ENCODE results near the gene SCML1. TPM values are rescaled to one million over a fixed set of nuclear protein-coding genes. Genes with fewer than 3 reads are reported as not detected.

The SCML1 gene
- total RNA-seq, 2 experiments from 2014 or later: 5.3 to 6.1 TPM

DNA sequence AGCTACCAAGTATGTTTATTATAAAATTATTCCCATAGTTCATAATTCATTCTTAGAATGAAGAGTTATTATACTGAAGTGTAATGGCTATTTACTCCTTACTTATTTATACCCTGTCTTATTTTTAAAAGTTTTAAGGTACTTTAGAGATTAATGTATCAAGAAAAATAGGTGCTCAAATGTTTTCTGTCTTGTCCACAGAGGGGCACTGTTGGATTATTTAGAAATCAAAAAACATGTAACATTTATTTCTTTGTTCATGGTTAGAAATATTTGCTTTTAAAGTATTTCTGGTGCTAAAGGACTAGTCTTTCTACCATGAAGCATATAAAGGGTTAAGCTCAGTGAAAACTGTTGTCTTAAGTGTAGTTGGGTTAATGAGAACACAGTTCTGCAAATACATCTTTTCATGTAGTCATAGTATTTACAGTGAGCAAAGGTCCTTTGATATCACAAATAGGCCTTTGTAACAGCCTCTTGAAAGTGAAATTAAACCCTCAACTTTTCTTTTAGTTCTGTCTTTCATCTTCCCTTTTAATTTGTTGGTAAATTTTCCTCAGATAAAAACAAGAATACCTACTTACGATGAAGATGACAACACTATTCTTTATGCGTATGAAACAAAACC is 7.7 kb downstream of the SCML1 start:
- CTCF ChIA-PET: no interaction called here
- POLR2A ChIA-PET: no interaction called here
- H3K4me1 Mint-ChIP-seq: peaks cover 5% of the 10 kb centered on the region

DNA sequence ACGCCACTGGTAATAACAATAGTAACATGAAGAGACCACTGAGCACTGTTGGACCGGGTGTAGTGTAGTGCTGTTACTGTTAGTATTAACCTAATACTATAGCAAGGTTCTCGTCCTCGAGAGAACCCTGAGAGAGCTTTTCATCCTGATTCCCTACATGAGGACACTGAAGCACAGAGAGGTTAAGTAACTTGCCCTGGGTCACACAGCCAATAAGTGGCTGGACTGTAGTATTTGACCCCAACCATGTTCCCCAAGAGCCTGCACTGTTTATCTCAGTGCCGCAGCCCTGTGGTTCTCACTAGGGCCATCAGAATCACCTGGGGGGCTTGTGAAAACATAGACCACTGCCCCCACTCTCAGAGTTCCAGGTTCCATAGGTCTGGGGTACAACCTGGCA is 10.4 kb downstream of the SCML1 start:
- Mint-ChIP-seq H3K27ac (no peak overlapping the region), H3K4me1 (no peaks in the 10 kb centered on the region), H3K36me3 (ENCODE audit: low read depth) (peaks cover 5% of the 10 kb centered on the region), H3K9me3 (no peaks in the 10 kb centered on the region), H3K27me3 (peaks cover 6% of the 10 kb centered on the region), H3K4me3 (no peak overlapping the region)
- ChIA-PET POLR2A (no interaction called here), CTCF (no interaction called here)
- no peak for DNase-seq

More for the DNA sequence above, 7.7 kb downstream of the SCML1 start:
- Mint-ChIP-seq H3K9me3 (no peaks in the 10 kb centered on the region), H3K27me3 (peaks cover 23% of the 10 kb centered on the region), H3K4me3 (no peak overlapping the region), H3K36me3 (ENCODE audit: low read depth) (no peaks in the 10 kb centered on the region), H3K27ac (no peak overlapping the region)
- no peak for DNase-seq

DNA sequence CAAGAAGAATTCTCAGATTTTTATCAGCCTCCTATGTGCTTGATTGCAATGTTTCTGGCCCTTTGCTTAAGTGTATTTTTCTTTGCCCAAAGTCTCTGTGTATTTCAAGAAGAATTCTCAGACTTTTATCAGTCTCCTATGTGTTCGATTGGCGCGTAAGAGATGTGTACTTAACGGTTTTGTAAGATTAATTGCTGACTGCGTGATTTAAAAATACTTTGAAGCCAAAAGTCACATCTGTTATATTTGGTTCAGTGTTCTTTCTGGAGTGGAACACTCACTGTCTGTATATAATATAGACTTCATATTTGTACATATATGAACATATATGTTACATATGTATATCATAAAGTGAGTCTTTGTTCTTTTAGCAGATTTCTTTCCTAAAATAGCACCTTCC is 11.4 kb downstream of the SCML1 start:
- POLR2A ChIA-PET: no interaction called here
- CTCF ChIA-PET: no interaction called here
- peaks cover 5% of the 10 kb centered on the region for H3K36me3 Mint-ChIP-seq (ENCODE audit: low read depth)
- H3K27me3 Mint-ChIP-seq: peaks cover 1% of the 10 kb centered on the region
- no peaks in the 10 kb centered on the region for H3K4me1 Mint-ChIP-seq
- no peaks in the 10 kb centered on the region for H3K9me3 Mint-ChIP-seq
- DNase-seq: no peak
- no peak overlapping the region for H3K4me3 Mint-ChIP-seq
- H3K27ac Mint-ChIP-seq: no peak overlapping the region

DNA sequence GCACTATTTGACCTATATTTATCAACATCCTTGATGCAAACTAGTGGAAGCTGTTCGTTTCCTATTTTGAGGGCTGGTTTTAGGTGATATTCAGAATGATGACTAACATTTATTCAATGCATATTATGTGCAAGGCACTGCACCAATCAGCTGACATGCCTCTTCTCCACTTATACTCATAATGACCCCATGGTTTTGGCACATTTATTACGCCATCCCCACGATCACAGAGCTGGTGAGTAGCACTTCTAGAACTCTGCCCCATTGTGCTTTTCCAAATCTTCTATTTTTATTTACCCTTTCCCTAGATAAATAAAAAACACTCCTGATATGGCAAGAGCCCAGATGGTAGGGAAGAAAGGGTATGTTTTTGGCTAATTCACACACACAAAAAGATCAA is 13.1 kb downstream of the SCML1 start:
- CTCF ChIA-PET: no interaction called here
- no peaks in the 10 kb centered on the region for H3K27me3 Mint-ChIP-seq

DNA sequence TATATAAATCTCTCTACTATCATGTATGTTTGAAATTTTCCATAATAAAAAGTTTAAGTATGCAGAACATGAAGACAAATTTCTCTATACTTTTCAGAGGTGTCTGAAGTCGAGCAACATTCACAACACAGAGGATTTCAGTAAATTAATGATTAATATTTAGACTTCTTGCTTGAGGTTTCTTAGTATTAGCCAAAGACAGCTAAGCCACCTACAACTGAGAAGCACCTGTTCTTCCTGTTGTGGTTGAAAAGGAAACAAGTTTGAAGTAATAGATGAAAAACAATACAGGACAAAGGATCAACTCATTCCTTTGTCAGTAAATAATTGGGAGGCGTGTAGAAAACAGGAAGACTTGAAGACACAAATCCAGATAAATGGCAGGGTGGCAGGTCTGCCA is 21.1 kb downstream of the SCML1 start:
- no peak for DNase-seq
- no peaks in the 10 kb centered on the region for H3K36me3 Mint-ChIP-seq (ENCODE audit: low read depth)
- H3K27ac Mint-ChIP-seq: no peak overlapping the region
- CTCF ChIA-PET: no interaction called here
- no peaks in the 10 kb centered on the region for H3K9me3 Mint-ChIP-seq
- peaks cover 4% of the 10 kb centered on the region for H3K4me1 Mint-ChIP-seq
- no peak overlapping the region for H3K4me3 Mint-ChIP-seq
- H3K27me3 Mint-ChIP-seq: no peaks in the 10 kb centered on the region
- POLR2A ChIA-PET: no interaction called here

More for the DNA sequence above, 13.1 kb downstream of the SCML1 start:
- POLR2A ChIA-PET: no interaction called here
- no peak overlapping the region for H3K27ac Mint-ChIP-seq
- no peak for DNase-seq
- H3K4me1 Mint-ChIP-seq: no peaks in the 10 kb centered on the region
- H3K4me3 Mint-ChIP-seq: no peak overlapping the region
- peaks cover 5% of the 10 kb centered on the region for H3K36me3 Mint-ChIP-seq (ENCODE audit: low read depth)
- no peaks in the 10 kb centered on the region for H3K9me3 Mint-ChIP-seq

DNA sequence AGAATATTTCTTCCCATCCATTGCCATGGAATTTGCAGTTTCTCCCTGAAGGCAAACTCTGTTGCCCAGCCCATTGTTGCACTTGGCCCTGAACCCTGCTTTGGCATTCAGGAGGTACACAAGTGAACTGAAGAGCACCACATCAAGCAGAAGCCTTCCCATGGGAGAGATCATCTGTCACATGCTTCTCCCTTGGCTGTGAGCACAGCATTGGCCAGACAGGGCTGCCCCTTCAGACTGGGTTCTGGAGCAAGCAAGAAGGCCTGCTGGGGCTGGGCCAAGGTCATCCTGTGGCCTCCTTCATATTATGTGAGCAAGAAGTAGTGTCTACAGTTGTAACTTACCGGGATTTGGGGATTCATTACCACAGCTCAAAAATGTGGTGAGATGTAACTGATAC is 22.7 kb downstream of the SCML1 start:
- ChIA-PET POLR2A (no interaction called here), CTCF (no interaction called here)
- no peaks in the 10 kb centered on the region for H3K9me3 Mint-ChIP-seq
- peaks cover 4% of the 10 kb centered on the region for H3K4me1 Mint-ChIP-seq
- no peak overlapping the region for H3K4me3 Mint-ChIP-seq
- H3K36me3 Mint-ChIP-seq (ENCODE audit: low read depth): no peaks in the 10 kb centered on the region
- H3K27ac Mint-ChIP-seq: no peak overlapping the region
- DNase-seq: no peak
- no peaks in the 10 kb centered on the region for H3K27me3 Mint-ChIP-seq

DNA sequence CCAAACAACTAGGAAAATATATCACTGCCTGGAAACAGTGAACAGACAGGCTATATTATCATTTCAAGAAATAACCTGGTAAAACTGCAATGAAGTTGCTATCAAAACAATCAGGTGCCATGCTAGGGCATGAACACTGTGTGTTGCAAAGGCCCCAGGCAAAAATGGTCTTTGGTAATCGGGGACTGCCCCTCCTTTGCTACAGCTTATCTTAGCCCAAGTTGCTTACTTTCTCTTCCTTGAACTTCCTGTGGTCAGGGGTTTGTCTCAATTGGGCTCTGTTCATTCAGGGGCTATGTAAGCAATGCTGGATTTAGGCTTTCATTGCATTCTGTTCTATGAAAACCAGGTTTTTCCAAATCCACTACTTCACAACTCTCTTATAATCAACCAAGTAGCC is 30.4 kb downstream of the SCML1 start:
- no peaks in the 10 kb centered on the region for H3K4me1 Mint-ChIP-seq
- DNase-seq: no peak
- no peaks in the 10 kb centered on the region for H3K27me3 Mint-ChIP-seq
- H3K36me3 Mint-ChIP-seq (ENCODE audit: low read depth): no peaks in the 10 kb centered on the region
- H3K27ac Mint-ChIP-seq: no peak overlapping the region
- H3K9me3 Mint-ChIP-seq: no peaks in the 10 kb centered on the region
- POLR2A ChIA-PET: no interaction called here
- CTCF ChIA-PET: no interaction called here
- H3K4me3 Mint-ChIP-seq: no peak overlapping the region

DNA sequence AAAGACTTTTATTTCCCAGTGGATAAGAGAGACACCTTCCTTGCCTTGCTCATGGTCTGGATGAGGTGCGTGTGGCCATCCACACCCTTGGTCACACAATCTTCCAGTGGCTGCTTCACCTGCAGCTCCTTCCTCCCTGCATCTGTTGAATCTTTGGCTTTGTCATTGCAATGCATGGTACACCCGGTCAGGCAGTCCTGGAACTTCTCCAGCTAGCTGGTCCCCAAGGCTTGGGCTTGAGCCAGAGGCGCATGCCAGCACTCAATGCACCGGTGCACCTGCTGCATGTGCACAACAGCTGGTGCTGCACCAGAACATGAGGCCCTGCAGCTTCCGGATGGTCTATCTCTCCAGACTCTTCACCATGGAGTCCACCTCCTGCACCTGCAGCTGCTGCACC is 31.7 kb downstream of the SCML1 start:
- CTCF ChIA-PET: no interaction called here
- POLR2A ChIA-PET: no interaction called here

DNA sequence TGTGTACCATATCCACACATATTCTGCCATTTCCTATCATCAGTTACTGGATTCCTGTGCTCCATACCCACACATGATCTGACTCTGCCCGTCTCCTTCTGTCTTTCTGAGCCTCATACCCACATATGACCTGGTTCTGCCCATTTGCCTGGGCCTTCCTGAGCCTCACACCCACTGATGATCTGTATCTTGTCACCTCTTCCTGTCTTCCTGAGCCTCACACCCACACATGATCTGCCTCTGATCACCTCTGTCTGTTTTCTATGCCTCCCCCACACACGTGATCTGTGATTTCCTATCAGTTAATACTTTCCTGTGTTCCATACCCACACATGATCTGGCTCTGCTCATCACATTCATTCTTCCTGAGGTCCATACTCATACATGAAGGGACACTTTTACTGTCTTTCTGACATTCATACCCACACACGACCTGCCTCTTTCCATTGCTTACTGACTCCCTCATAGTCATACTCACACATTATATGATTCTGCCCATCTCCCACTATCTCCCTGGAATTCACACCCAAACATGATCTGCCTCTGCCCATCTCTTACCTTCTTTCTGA is 32.5 kb downstream of the SCML1 start:
- H3K27ac Mint-ChIP-seq: no peak overlapping the region
- H3K27me3 Mint-ChIP-seq: no peaks in the 10 kb centered on the region
- DNase-seq: peak; percentile 8
- no peaks in the 10 kb centered on the region for H3K36me3 Mint-ChIP-seq (ENCODE audit: low read depth)
- ChIA-PET CTCF (no interaction called here), POLR2A (no interaction called here)
- no peak overlapping the region for H3K4me3 Mint-ChIP-seq
- H3K4me1 Mint-ChIP-seq: no peaks in the 10 kb centered on the region
- H3K9me3 Mint-ChIP-seq: no peaks in the 10 kb centered on the region

More for the DNA sequence above, 31.7 kb downstream of the SCML1 start:
- H3K27ac Mint-ChIP-seq: no peak overlapping the region
- H3K27me3 Mint-ChIP-seq: no peaks in the 10 kb centered on the region
- no peak overlapping the region for H3K4me3 Mint-ChIP-seq
- H3K36me3 Mint-ChIP-seq (ENCODE audit: low read depth): no peaks in the 10 kb centered on the region
- no peaks in the 10 kb centered on the region for H3K9me3 Mint-ChIP-seq
- no peak for DNase-seq
- no peaks in the 10 kb centered on the region for H3K4me1 Mint-ChIP-seq

DNA sequence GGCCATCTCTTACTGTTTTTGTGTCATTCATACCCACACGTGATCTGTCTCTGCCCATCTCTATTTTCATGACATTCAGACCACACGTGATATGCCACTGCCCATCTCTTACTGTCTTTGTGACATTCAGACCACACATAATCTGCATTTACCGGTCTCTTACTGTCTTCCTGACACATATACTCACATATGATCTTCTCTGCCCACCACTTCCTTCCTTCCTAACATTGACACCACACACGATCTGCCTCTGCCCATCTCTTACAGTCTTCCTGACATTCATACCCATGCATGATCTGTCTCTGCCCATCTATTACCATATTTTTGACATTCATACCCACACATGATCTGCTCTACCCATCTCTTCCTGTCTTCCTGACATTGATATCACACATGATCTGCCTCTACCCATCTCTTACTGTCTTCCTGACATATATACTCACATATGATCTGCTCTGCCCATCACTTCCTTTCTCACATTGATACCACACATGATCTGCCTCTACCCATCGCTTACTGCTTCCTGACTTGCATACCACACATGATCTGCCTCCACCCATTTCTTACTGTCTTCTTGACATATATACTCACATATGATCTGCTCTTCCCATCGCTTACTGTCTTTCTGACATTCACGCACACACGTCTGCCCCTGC is 36.1 kb downstream of the SCML1 start:
- ChIA-PET POLR2A (no interaction called here), CTCF (no interaction called here)
- Mint-ChIP-seq H3K36me3 (ENCODE audit: low read depth) (peaks cover 2% of the 10 kb centered on the region), H3K27me3 (no peaks in the 10 kb centered on the region), H3K9me3 (no peaks in the 10 kb centered on the region), H3K27ac (no peak overlapping the region), H3K4me3 (no peak overlapping the region), H3K4me1 (peaks cover 7% of the 10 kb centered on the region)
- DNase-seq: no peak

DNA sequence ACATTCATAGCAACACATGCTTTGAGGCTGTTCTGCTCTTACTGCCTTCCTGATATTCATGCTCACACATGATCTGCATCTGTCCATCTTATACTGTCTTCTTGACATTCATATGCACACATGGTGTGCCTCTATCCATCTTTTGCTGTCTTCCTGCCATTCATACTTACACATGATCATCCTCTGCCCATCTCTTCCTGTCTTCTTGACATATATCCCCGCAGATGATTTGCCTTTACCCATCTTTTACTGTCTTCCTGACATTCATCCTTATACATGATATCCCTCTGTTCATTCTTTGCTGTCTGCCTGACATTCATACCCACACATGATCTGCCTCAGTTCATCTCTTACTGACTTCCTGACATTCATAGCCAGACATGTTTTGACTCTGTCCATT is 36.8 kb downstream of the SCML1 start:
- no peak overlapping the region for H3K27ac Mint-ChIP-seq
- ChIA-PET POLR2A (no interaction called here), CTCF (no interaction called here)
- H3K9me3 Mint-ChIP-seq: peaks cover 2% of the 10 kb centered on the region
- no peak for DNase-seq
- no peak overlapping the region for H3K4me3 Mint-ChIP-seq
- peaks cover 11% of the 10 kb centered on the region for H3K4me1 Mint-ChIP-seq
- peaks cover 2% of the 10 kb centered on the region for H3K36me3 Mint-ChIP-seq (ENCODE audit: low read depth)
- no peaks in the 10 kb centered on the region for H3K27me3 Mint-ChIP-seq

DNA sequence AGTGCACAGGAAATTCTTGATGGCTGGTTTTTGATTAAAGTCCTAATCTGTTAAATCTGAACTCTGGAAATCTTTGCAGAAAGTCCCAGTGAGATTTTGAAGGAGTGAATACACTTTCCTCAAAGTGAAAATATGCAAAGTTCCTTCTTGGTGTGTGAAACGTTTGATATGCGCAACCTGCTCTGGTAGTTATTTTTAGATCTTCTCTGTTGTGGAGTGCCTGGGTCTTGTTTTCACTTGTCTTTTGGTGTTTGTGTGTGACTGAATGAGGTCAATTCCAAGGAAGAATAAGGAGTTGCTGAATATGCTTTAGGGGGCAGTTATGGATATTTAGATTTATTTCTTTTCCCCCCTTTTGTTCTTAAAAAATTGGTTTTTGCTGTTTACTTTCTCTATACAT is 41.7 kb downstream of the SCML1 start:
- Mint-ChIP-seq H3K36me3 (ENCODE audit: low read depth) (peaks cover 2% of the 10 kb centered on the region), H3K9me3 (peaks cover 3% of the 10 kb centered on the region), H3K4me3 (no peak overlapping the region), H3K4me1 (peaks cover 17% of the 10 kb centered on the region), H3K27me3 (no peaks in the 10 kb centered on the region), H3K27ac (peak overlapping the region; percentile 11)
- CTCF ChIA-PET: no interaction called here
- no peak for DNase-seq
- POLR2A ChIA-PET: no interaction called here

DNA sequence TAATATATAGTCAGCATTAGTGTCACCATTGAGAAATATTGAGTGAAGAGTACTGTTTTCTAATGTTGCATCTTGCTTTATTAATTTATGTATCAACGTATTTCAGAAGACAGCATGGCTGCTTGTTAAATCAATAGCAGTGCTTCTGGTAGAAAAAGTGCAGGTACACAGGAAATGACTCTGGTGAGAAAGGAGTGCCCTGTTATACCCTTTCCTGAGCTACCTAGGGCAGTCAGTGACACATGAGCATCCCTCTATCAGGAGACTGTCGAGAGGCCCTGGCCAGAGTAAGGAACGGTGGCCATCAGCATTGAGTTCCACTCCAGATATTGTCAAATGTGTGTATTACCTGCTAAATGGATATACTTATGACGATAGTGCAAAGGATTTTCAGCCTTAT is 42.1 kb downstream of the SCML1 start:
- peaks cover 17% of the 10 kb centered on the region for H3K4me1 Mint-ChIP-seq
- CTCF ChIA-PET: no interaction called here

More for the DNA sequence above, 42.1 kb downstream of the SCML1 start:
- peaks cover 2% of the 10 kb centered on the region for H3K36me3 Mint-ChIP-seq (ENCODE audit: low read depth)
- POLR2A ChIA-PET: no interaction called here
- H3K27me3 Mint-ChIP-seq: no peaks in the 10 kb centered on the region
- H3K27ac Mint-ChIP-seq: no peak overlapping the region
- peaks cover 3% of the 10 kb centered on the region for H3K9me3 Mint-ChIP-seq
- no peak for DNase-seq
- H3K4me3 Mint-ChIP-seq: no peak overlapping the region

Data from activated CD4-positive, alpha-beta T cell treated with anti-CD3 and anti-CD28 coated beads, Interleukin-2, amount 10 ng/mL, durations not matched to agents 7 days and 5 days (primary cell).